HG02852 (cell line): ENCODE measurements around the gene MAGEB4.
"Not testable (repeated sequence)": the region's sequence is repeated elsewhere in the genome, so short reads cannot be mapped to it uniquely, and the experiment has no call there.

Experiments
- ATAC-seq: cut with Tn5 transposase; IDR thresholded peaks from one replicate; pipeline ENCODE4 v1.9.1; 2021; ENCODE audit warnings: mild to moderate bottlenecking, moderate library complexity; ENCODE audit not compliant: unreplicated experiment

The MAGEB4 gene

GRCh38 chrX:30241724-30242415, at the start of gene MAGEB4:
Gene MAGEB4, plus strand, starts transcription at chrX:30242000. Its CDS starts 136 bp downstream, at chrX:30242136.
- no peak for ATAC-seq

DNA sequence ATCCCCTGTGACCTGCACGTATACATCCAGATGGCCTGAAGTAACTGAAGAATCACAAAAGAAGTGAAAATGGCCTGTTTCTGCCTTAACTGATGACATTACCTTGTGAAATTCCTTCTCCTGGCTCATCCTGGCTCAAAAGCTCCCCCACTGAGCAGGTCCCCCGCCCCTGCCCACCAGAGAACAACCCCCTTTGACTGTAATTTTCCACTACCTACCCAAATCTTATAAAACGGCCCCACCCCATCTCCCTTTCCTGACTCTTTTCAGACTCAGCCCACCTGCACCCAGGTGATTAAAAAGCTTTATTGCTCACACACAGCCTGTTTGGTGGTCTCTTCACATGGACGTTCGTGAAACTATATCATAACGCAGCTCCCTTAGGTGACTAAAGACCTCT, 47.9 kb upstream of the MAGEB4 start:
- ATAC-seq = not testable (repeated sequence)

GRCh38 chrX:30196322-30196721, 45.5 kb upstream of the MAGEB4 start:
- no peak for ATAC-seq

GRCh38 chrX:30212172-30212571, 29.6 kb upstream of the MAGEB4 start:
- no peak for ATAC-seq

- ATAC-seq = no peak
Observed at GRCh38 chrX:30215357-30215843, 26.4 kb upstream of the MAGEB4 start, which contains the start of gene MAGEB2. Gene MAGEB2, plus strand, starts transcription at chrX:30215563. Its CDS starts 3,018 bp downstream, at chrX:30218581.

DNA sequence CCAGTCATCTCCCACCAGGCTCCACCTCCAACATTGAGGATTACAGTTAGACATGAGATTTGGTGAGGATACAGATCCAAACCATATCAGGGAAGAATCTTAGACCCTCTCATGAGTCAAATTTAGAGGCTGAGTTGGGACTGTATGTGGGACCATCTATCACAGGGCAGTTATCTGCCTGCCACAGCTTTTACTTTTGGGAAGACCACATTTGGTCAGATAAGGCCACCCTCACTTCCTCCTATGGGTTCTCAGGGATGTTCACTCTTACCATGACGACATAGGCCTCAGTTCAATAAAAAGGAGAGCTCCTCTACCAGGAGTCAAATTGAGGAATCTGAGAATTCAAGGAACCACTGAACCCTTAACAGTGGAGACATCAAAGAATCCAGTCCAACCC, 24.3 kb upstream of the MAGEB4 start:
- no peak for ATAC-seq

- ATAC-seq = no peak
Observed at GRCh38 chrX:30219372-30219771, 22.4 kb upstream of the MAGEB4 start.

DNA sequence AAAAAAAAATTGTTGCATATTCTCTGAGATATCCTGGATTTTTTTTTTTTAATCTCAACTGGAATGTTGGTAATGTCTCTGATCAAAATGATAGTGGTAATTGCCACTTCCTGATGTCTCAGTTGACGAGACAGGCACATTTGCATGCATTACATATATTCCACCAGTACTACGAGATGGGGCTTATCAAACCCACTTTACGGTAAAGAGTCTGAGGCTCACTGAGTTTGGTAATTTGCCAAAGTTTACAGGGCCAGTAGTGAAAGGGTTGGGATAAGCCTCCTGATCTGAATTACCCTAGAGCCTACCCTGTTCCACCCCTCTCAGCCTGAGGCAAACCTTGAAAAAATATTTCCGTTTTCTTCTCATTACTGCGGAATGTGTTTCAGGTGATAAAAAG, 21.1 kb upstream of the MAGEB4 start:
- ATAC-seq = no peak

DNA sequence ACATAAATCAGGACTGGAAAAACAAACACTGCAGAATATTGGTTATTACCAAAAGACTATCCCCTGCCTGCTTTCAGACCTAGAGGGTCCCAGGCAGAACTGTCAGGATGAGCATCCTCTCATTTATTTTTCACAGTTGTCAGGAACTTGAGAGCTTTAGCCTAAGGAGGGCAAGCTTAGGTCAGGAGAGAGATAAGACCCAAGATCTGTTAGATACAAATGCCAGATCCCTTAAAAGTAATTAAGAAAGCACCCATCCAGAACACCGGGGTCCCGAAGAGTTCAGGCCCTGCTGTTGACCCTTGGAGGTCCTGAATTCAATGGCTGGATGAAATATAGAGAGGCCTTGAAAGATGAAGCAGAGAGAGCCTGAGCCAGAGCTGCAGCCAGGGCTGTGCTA, 17.3 kb upstream of the MAGEB4 start:
- no peak for ATAC-seq

GRCh38 chrX:30228526-30228925, 13.3 kb upstream of the MAGEB4 start:
- no peak for ATAC-seq

DNA sequence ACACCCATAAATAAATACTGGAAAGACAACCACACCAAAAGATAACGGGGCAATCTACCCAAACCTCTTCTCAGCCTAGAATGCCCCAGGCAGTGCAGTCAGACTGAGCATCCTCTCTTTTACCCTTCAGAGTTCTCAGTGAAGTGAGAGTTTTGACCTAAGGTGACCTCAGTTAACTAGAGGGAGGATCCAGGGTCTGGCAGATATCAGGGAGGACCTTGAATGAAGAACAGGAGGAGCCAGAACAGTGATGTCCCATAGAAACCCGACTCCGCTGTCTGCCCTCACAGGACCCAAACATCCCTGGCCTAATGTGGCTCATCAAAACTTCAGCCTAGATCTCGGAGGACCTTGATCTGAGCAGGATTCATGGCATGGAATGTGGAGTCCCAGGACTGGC, 11.4 kb upstream of the MAGEB4 start, which contains the start of gene MAGEB3:
MAGEB3 (plus strand) TSS at position 263 of the 400 bp plus-strand sequence. CDS start 5,268 bp downstream, outside the sequence.
- ATAC-seq = no peak

DNA sequence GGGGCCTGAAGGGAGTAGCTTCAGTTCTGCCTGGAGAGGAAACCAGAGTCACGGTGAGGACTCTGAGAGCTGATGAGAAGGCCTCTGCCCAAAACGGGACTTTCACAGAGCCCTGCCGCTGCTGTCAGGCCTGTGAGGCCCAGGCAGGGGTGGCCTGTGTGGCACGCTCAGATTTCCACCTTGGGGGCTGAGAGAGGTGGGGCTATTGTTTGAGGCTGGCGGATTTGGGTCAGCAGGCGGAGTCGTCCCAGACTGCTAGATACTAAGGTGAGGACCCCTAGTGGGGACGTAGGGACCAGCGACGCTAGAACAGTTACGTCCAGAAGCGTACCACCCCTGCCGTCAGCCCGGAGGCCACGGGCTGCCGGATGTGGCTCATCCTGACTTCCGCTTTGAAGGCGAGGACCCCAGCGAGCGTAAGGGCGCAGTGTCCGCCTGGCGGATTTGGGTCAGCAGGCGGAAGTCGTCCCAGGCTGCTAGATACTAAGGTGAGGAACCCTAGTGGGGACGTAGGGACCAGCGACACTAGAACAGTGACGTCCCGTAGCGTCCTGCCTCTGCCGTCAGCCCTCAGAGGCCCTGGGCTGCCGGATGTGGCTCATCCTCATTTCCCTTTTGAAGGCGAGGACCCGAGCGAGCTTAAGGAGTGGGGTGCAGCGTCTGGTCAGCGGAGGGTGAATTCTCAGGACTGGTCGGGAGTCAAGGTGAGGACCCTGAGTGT, 5.1 kb downstream of the MAGEB4 start, which contains the start of gene MAGEB1:
MAGEB1 (plus strand) TSS at position 378 of the 721 bp plus-strand sequence. CDS start 3,348 bp downstream, outside the sequence.
- no peak for ATAC-seq

- ATAC-seq = peak; percentile 70
Observed at GRCh38 chrX:30248854-30249253, 7.1 kb downstream of the MAGEB4 start.

DNA sequence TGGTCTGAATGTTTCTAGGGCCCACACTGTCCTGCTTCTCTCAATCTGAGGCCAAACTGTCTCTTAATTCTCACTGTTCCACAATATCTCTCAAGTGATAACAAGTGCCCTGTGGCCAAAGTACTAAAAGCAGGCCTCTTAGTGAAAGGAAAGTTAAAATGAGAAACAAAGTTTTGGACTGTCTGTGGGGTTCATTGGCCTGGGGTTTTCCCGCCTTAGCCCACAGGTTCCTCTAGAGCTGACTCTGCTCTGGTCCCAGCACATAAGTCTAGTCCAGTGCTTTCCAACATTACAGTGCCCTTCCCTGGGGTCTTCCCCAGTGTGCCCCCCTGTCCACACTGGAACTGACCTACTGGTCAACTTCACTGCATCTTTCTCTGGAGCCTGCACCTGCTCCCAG, 11.5 kb downstream of the MAGEB4 start:
- peak; percentile 69 for ATAC-seq

DNA sequence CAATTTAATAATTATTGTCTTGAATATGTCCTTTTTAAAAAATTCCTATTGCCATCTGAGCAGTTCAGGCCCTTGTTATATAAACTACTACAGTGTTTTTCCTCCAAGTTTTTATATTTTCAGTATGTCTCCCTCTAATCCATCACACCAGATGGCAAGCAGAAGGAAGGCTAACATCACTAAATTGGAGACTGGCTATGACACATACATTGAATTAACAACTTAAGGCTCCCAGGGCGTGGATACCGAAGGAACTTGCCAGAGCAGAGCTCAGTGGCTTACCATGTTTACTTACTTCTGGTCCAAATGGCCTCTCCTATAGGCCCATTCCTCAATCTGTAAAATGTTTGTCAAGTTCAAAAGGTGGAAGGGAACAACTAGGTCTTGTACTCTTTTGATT, 18.1 kb downstream of the MAGEB4 start:
- ATAC-seq = no peak

DNA sequence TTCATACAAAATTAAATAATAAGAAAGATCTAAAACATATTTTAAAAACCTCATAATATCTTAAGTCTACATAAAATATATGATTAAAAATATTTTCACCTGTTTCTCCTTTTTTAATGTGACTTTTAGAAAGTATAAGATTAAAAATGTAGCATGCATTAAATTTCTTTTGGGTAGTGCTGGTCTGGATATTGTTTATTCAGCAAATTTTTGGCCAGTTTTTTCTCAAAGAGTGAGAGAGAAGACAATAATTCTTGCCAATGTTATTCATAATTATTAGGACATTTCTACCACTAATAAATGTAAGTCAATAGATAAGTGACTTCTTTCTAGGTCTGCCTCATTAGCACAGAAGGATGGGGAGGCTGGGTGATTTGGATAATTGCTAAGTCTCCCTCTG, 19.2 kb downstream of the MAGEB4 start:
- no peak for ATAC-seq

GRCh38 chrX:30262763-30263162, 21.0 kb downstream of the MAGEB4 start:
- no peak for ATAC-seq

GRCh38 chrX:30270639-30271038, 28.8 kb downstream of the MAGEB4 start:
- no peak for ATAC-seq

DNA sequence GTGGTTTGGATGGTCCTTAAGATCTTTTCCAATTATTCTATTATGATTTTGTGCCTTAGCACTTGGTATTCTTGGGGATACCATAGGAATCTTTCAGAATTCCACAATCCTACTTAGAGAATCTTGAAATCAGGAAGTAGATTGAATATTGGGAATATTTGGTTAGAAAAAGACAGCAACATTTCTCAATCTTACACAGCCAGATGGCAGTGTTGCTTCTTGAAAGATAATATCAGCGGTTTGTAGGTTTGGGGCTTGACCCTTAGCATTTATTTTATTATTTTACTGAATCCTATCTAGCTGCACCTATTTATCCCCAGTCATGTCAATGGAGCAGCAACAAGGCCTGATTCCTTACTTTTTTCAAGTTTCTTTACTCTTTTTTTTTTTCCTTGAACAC, 33.7 kb downstream of the MAGEB4 start:
- ATAC-seq = no peak

DNA sequence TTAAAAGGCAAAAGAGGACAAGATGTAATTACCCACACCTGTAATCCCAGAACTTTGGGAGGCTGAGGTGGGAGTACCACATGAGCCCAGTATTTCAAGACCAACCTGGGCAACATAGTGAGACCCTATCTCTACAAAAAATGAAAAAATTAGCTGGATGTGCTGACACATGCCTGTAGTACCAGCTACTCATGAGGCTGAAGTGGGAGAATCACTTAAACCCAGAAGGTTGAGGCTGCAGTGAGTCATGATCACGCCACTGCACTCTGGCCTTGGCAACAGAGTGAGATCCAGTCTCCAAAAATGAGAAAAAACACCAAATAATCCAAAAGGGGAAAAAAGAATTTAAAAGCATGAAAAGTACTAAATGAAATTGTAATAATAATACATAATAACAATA, 36.6 kb downstream of the MAGEB4 start:
- ATAC-seq = no peak

DNA sequence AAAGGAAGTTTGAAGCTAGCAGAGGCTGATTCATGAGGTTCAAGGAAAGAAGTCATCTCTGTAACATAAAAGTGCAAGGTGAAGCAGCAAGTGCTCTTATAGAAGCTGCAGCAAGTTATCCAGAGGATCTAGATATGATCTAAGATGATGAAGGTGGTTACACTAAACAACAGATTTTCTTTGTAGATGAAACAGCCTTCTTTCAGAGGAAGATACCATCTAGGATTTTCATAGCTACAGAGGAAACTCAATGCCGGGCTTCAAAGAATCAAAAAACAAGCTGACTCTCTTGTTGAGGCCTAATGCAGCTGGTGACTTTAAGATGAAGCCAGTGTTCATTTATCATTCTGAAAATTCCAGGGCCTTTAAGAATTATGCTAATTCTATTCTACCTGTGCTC, 38.6 kb downstream of the MAGEB4 start:
- ATAC-seq = no peak

GRCh38 chrX:30282527-30282926, 40.7 kb downstream of the MAGEB4 start:
- ATAC-seq = no peak
